GM18499 (cell line): ENCODE measurements around the gene MAML3.

Source experiments
- ATAC-seq: cut with Tn5 transposase; IDR thresholded peaks from one replicate; pipeline ENCODE4 v1.9.1; 2021; ENCODE audit warnings: moderate number of reproducible peaks; ENCODE audit not compliant: insufficient read depth, unreplicated experiment

Gene MAML3

DNA sequence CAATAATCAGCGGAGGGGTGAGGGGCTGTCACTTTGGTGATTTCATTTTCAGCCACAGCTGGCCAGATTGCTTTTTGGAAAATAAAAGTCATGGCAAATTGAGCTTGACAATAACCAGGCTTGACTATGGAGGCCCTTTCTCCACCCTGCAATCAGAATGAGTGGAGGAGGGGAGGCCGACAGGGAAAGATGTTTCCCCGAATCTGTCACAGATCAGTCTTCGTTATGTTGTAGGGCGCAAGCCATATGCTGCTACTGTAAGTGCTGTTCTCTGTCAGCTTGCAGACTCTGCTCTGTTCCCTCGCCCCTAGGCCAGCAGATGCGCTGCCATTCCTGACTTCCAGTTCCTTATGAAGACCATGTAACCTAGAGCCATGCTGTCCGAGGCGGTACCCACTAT lies 374.3 kb downstream of the MAML3 start:
- ATAC-seq, result no peak

GRCh38 chr4:139777757-139778156 lies 376.2 kb downstream of the MAML3 start:
- ATAC-seq, result no peak

DNA sequence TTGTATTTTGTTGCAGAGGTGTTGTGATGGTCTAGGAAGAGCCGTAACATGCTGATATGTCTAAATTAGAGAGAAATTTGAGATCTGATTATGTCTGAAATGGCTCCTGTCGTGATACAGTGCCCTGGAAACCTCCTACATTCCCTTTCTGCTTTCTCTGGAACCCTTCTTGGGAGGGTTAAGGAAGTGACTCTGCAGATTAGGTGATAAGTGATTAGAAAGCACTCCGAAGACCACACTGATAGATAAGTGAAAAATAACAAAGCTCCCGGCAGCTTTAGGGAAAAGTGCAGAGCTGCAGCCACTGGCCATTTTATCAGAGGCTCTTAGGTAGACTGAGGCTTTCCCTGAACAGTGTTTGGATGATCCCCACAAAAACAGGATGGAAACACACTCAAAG lies 377.7 kb downstream of the MAML3 start:
- ATAC-seq, result no peak

DNA sequence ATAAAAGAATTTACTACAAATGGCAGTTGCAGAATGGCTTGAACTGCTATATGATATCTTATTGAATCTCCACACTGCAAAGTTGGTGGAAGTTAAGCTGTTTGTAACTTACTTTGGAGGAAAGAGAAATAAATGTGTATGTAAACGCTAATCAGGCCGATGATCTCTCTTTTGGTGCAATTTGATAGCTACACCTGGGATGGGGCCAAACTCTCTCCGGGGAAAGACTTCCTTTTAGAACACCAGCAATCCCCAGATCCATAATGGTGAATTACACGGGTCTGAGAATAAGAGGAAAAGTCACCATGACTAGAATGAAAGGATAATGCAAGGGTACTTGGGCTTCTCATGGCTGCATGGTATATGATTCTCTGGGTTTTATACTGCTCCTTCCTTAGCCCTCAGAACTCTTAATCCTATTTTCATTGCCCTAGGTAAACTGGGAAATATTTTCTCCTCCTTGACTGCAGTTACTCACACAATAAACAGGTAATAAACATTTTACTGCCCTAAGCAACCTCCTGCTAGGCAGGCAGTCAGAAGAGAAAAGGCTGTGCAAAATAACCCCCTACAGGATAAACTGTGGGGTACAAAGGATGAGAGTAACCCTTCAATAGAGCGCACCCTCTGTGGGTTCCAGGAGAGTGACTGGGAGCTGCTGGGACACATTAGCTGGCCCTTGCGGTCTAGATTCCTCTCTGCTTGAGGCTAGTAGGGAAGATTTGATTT lies 379.1 kb downstream of the MAML3 start:
- no peak for ATAC-seq

DNA sequence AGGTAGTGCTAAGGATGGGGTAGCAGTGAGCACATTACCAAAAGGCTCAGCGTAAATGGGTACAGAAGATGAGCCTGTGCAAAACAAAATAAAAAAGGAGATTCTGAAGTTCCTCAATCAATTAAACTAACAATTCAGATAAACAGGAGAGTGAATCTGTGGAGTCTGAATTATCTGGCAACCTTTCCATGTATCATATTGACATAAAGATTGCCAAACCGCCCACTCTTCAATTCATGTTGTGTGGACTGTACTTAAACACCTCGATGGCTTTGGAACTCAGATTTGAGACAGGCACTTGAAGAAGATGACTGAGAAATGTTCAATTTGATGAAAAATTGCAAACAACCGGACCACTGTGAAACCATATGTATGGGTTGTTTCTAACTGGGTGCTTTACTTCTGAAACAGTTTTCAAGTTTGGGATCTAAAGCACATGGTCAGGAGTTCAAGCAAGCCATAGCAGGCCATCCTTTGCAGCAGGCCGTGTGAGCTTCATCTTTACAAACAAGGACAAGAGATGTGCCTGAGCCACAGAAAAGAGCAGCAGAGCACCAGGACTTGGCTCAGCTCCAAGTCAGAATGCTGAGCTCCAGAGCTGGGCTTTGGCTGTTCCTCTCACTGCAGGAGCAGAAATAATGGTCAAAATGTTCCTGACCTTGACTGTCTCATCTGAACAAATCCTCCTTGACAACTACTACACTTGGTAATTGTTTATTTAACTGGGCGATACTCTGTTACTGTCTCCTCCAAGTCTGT lies 380.2 kb downstream of the MAML3 start:
- ATAC-seq, result no peak

- no peak for ATAC-seq
Measured at GRCh38 chr4:139770361-139770760, 383.6 kb downstream of the MAML3 start.

DNA sequence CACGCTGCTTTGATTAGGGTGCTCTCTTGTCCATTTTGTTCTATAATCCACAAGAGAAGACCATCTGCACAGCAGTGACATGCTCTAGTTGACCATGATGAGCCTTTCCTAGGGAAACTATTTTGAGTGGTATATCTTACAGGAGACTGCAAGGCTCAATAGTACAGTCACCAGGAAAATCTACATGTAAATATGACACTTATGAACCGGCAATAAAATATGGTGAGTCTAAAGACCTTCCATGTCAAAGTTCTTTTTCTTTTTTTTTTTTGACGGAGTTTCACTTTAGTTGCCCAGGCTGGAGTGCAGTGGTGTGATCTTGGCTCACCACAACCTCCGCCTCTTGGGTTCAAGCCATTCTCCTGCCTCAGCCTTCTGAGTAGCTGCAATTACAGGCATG lies 384.6 kb downstream of the MAML3 start:
- no peak for ATAC-seq

DNA sequence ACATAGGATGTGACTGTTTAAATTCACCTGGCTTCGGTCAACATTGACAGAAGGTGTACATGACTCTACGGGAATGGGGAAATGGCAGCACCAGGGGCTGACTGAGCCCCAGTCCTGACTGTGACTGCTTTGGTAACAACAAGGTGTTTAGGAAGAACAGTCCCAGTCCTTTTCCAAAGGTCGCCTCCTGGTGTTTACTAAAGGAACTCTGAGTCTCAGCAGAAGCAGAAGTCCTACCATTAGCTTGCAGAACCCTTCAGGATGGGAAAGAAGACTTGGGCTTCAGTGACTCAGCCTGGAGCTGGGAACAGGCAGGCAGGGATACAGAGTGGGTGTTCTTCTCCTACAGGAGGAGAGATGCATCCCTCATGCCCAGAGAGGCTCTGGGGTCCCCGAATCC lies 385.1 kb downstream of the MAML3 start:
- no peak for ATAC-seq

GRCh38 chr4:139768366-139768765 lies 385.6 kb downstream of the MAML3 start:
- no peak for ATAC-seq

DNA sequence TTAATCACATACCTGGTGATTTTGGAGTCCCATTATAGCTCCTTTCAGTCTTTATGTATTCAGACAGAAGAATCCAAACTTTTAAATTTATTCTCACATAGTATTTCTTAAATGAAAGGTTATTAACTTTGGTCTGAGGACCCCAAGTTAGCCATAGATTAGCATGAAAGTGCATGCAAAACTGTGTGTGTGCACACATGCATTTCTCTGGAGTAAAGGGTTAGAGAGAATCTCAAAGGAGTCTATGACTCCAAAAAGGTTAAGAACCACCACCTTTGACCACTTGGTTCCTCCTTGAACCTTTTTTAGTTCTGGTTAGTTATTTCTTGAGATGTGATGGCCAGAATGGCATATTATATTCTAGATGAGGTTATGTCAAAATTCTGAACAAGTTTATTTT lies 386.4 kb downstream of the MAML3 start:
- ATAC-seq, result no peak

DNA sequence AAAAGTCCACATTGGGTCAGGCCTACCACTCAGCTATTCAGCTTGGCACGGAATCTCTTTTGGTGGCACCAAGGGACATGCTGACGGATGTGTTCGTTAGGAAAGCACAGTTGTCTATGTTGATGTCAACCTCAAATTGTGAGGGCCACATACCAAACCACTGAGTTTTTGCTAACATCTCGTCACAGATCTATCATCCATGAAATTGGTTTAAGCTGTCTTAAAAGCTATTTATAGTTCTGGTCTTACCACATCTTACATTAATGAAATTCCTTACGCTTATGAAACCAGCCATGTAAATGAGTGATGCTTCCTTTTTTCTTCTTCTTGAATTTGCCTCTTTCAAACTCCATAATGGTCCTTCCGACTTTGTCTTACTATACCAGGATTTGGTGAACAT lies 386.8 kb downstream of the MAML3 start:
- no peak for ATAC-seq

GRCh38 chr4:139764686-139765310 lies 389.2 kb downstream of the MAML3 start:
- no peak for ATAC-seq

DNA sequence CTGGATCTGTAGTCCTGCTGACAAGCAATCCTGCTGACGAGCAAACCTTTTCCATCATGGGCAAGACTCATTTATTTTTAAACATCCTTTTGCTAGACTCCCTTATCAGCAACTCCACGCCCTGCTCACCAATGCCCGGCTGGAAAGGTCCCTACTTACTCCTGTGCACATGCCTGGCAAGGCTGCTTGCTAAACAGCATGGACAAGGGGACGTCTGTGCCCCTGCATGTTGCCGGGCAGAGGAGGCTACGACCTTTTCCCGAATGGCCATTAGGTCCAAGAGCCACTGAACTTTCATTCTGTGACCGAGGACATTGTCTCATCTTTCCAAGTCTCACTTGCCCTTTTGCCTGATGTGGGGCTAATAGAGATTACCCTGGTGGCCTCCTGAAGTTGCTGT lies 389.8 kb downstream of the MAML3 start:
- no peak for ATAC-seq

- no peak for ATAC-seq
Measured at GRCh38 chr4:139763672-139764071, 390.3 kb downstream of the MAML3 start.

- no peak for ATAC-seq
Measured at GRCh38 chr4:139763205-139763604, 390.8 kb downstream of the MAML3 start.

DNA sequence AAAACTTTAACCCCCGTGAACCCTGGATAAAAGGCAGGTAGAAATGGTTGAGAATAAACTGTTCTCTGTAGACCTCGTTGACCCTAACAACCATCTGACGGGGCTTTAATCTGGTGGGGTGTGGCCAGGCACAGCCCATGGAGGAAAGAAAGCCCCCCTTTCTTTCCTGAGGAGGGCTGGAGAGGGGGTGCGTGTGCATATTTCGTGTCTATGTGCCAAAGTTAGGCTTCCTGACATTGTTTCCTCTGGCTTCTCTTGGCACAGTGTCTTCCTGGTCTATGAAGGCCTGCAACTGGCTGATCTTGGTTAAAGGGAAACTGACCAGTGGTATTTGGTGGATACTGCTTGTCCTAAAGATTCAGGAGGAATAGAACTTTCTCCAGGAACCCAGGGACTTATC lies 391.3 kb downstream of the MAML3 start:
- no peak for ATAC-seq

DNA sequence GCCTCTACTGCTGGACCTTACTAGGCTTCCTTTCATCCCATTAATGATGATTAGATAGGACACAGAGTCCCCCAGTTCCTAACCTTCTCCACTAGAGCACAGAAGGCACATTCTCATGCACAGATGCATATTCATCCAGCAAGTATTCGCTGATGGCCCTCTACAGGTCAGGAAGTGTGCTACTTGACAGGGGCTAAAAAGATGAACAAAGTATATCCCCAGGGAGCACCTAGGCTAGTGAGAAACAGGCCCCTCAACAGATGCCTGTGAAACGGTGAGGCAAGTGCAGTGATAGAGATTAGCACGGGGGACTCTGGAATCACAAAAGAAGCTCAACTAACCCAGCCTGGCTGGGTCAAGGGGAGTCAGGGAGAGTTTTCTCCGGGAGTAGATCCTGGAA lies 392.5 kb downstream of the MAML3 start:
- ATAC-seq, result peak; percentile 50

- ATAC-seq, result no peak
Measured at GRCh38 chr4:139760567-139760966, 393.4 kb downstream of the MAML3 start.

DNA sequence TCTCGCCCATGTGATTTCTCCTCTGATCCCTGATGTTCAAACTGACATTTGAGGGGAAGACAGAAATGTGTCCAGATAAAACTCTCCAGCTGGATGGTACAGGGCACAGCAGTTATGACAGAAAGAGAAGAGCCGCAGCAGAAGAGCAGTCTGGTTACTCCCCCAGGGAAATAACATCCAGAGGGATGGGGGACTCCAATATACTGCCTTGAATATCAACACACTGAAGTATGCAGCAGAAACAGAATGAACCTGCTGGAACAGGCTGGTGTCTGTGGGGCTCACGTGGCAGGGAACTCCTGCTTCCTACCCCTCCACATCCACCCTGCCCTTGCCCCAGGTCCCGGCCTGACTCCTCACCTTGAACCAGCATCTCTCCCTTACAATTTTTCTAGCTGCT lies 394.9 kb downstream of the MAML3 start:
- no peak for ATAC-seq

DNA sequence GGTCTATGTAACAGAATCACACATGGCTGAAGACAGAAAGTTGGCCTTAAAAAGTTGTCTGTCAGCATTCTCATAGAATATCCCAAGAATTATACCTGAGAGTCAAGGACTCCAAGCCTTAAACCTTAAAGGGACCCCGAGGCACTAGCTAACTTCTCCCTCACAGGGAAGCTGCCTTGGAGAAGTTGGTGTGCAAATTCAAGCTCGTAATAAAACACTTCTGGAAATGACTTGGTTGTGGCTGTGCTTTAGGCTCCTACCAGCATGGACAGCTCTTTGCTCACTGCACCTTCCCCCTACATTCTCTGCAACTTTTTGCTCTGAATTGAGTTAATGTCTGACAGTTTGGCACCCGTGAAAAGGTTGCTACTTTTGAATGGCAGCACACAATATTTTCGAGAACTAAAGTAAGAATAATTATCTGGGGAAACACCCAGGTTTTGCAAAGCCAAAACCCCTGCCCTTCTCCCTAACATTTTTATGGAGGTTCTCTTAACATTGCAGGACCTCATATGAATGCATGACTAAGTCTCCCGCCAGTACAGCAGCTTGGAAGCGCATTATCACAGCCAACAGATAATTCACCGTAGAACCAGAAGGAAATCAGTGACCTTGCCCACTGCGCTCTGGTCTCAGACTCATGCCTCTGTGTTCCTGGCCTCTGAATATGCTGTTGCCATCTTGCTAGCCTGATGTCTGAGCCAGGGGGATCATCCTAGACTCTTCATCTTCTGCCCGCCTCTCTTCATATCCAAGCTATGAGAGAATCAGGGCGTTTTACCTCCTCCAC lies 397.4 kb downstream of the MAML3 start:
- ATAC-seq, result no peak

DNA sequence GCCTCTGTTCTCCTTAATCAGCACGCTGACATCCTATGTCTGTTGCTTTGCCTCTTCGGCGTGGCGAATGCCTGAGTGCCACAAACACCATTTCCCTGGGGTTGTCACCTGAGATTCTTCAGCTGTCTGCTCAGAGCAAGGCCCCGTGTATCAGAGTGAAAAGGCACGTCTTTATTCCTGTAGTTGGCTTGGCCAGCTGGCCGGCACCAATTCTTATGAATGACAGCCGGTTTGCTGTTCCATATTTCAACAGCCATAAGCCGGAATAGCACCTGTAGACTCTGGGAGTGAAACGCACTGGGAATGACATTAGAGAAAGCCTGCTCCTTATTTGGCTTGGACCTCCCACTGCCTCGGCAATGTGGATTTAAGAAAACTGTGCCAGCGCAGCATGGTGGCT lies 399.0 kb downstream of the MAML3 start:
- ATAC-seq, result no peak
